Stimulated activated naive B cell treated with anti-CD40 and anti-IgM and Interleukin-4, amounts not matched to agents 10 μg/mL and 1 μg/mL and 100 μg/mL, for 72 hours (primary cell): ENCODE data around the gene NEB.
A peak's percentile ranks its signal among the peaks of the same experiment; 100 is the strongest.
"Not testable (repeated sequence)": the region's sequence is repeated elsewhere in the genome, so short reads cannot be mapped to it uniquely, and the experiment has no call there.

ENCODE experiments used
- ATAC-seq, 2 donors: fragments of 150-1000 bp; cut with Tn5 transposase; replicated peaks; 2 replicates each; pipeline ENCODE4 v1.10.0; 2021; ENCODE audit warnings: moderate library complexity in 1 of 2
- DNase-seq: peaks from one replicate; pipeline ENCODE4 v3.0.0; 2021
- H3K27ac Mint-ChIP-seq: one replicate; pipeline ENCODE4 v1.8.0; 2022; ENCODE audit warnings: mild to moderate bottlenecking, mixed read lengths
- H3K27me3 Mint-ChIP-seq, 2 donors: one replicate each; pipeline ENCODE4 v1.8.0; 2022; ENCODE audit warnings: mixed read lengths in 2 of 2
- H3K36me3 Mint-ChIP-seq, 2 donors: one replicate each; pipeline ENCODE4 v1.8.0; 2022; ENCODE audit warnings: mixed read lengths in 2 of 2, mild to moderate bottlenecking in 1 of 2
- H3K4me1 Mint-ChIP-seq, 2 donors: one replicate each; pipeline ENCODE4 v1.8.0; 2022; ENCODE audit warnings: mixed read lengths in 2 of 2, mild to moderate bottlenecking in 1 of 2
- H3K4me3 Mint-ChIP-seq, 2 donors: one replicate each; pipeline ENCODE4 v1.8.0; 2022; ENCODE audit warnings: mild to moderate bottlenecking in 2 of 2, mixed read lengths in 2 of 2, moderate library complexity in 1 of 2
- H3K9me3 Mint-ChIP-seq, 2 donors: one replicate each; pipeline ENCODE4 v1.8.0; 2022; ENCODE audit warnings: mixed read lengths in 2 of 2, mild to moderate bottlenecking in 1 of 2

NEB gene

DNA sequence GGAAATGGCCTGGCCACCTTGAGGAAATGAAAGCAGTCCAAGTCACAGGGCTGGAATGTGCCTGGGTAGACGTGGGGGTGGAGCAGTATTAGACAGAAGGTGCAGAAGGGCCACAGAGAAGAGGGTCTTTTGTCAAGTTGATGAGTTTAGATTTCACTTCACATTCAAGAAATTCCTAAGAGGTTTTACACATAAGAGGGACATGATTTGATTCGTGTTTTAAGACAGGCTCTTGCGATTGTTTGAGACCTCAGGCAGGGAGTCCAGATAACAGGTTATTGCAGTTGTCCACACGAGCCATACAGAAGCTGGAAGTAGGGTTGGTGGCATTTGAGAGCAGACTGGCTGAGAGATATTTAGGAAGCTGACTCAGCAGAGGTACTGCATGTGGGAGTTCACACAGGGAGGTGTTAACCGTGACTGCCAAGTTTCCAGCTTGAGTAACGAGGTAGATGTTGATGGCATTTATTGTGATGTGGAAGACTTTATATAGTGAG lies 64.6 kb downstream of the NEB start:
- no peak for DNase-seq
- Mint-ChIP-seq H3K36me3 (no peaks in the 10 kb centered on the region), H3K4me3 (no peak overlapping the region), H3K27ac (peak overlapping the region; percentile 63), H3K27me3 (no peaks in the 10 kb centered on the region), H3K9me3 (no peaks in the 10 kb centered on the region), H3K4me1 (peaks cover 8 to 17% of the 10 kb centered on the region in 2 donors)
- ATAC-seq, result no peak

DNA sequence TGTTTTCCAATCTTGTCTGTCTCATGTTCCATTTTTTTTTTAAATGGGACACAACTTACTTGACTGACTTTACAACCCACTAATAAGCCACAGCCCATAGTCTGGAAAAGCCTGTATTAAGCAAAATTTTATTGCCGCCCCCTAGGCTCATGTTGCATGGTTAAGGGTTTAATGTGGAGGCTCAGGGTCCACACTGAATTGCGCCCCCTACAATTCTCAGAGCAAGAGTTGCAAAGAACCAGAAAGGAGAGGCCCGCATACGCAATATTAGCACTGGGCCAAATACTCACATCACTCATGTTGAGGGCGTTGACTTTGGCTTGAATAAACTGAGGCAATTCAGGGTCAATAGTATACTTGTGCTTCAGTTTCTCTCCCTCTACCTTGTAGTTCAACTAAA lies 65.5 kb downstream of the NEB start:
- Mint-ChIP-seq H3K4me1 (peaks cover 10 to 18% of the 10 kb centered on the region in 2 donors), H3K36me3 (no peaks in the 10 kb centered on the region), H3K27me3 (no peaks in the 10 kb centered on the region), H3K27ac (no peak overlapping the region), H3K9me3 (no peaks in the 10 kb centered on the region), H3K4me3 (no peak overlapping the region)
- DNase-seq (no peak), ATAC-seq (no peak)

DNA sequence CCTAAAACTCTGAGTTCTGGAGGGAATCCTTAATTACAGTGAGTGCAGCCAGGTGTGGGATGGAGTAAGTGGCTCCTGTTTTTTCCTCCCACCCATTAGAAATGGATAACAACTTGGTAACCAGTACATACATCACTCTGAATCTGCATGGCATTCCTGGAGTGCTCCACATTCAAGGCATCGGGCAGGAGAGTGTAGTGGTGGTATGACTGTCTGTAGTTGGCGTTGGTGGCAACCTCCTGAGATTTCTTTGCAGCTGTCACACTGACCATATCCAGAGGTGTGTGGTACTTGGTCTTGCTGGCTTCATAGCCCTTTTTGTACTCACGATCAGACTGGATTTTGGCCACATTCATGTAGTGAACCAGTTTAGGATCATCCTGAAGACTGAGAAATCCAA lies 68.3 kb downstream of the NEB start:
- H3K4me3 Mint-ChIP-seq, result no peak overlapping the region
- H3K27ac Mint-ChIP-seq, result no peak overlapping the region
- H3K4me1 Mint-ChIP-seq, result peaks cover 13 to 18% of the 10 kb centered on the region in 2 donors
- no peaks in the 10 kb centered on the region for H3K36me3 Mint-ChIP-seq
- no peak for ATAC-seq
- H3K9me3 Mint-ChIP-seq, result no peaks in the 10 kb centered on the region
- no peak for DNase-seq
- H3K27me3 Mint-ChIP-seq, result no peaks in the 10 kb centered on the region

DNA sequence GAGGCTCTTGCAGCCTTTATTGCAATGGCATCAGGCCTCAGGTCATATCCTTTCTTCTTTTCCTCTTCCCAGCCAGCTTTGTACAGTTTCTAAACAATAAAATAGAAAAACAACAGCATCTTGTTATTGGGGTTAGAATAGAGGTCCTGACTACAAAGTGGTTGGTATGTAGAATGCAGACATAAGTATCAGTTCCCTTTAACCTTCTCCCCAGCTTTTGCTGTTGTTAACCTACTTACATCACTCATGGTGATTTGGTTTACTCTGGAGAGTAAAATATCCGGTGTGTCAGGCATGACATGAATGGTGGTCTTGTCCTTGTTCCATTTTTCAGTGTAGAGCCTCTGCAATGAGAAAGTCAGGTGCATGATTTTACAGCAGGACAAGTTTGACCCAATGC lies 69.8 kb downstream of the NEB start:
- H3K27me3 Mint-ChIP-seq, result no peaks in the 10 kb centered on the region
- H3K9me3 Mint-ChIP-seq, result no peaks in the 10 kb centered on the region
- H3K27ac Mint-ChIP-seq, result no peak overlapping the region
- no peak overlapping the region for H3K4me3 Mint-ChIP-seq
- peak; percentile 93 to 95 for ATAC-seq
- no peaks in the 10 kb centered on the region for H3K36me3 Mint-ChIP-seq
- no peak for DNase-seq
- H3K4me1 Mint-ChIP-seq, result peaks cover 9 to 11% of the 10 kb centered on the region in 2 donors

DNA sequence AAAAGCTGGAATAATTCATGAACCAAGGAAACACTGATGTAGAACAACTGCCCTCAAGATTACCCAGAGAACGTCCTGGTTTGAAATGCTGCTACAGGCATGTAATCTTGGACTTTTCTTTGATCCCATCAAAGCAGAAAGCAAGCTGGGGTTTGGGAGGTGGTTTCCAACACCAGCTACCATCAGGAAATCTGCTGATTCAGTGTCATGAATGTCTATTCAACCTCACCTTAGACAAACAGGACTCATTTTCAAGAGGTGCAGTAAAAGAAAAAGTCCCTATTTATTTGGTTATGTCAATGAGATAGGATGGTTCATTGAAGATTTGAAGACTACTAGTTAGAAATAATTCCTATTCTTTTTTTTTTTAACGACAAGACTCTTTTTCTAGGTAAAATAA lies 72.7 kb downstream of the NEB start:
- Mint-ChIP-seq H3K27me3 (no peaks in the 10 kb centered on the region), H3K9me3 (no peaks in the 10 kb centered on the region), H3K4me3 (no peak overlapping the region), H3K27ac (no peak overlapping the region), H3K36me3 (peaks cover 0 to 6% of the 10 kb centered on the region in 2 donors), H3K4me1 (peaks cover 6 to 8% of the 10 kb centered on the region in 2 donors)
- no peak for DNase-seq
- no peak for ATAC-seq

DNA sequence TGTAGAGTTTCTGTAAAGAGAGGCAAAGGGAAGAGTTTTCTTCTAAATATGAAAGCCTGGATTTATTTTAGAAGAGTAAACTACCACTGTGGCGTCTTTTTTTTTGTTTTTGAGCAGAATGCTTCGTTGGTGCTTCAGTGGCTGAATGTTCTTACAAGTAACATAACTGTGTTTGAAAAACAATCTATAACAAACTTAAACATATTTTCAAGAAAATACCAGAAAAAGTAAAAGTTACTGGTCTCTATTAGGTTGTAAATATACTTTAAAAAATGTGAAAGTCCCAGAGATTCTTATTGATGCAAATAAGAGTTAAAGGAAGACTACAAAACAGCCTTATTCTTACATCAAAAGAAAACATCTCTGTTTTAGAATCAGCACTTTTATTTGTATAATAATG lies 76.2 kb downstream of the NEB start:
- no peaks in the 10 kb centered on the region for H3K9me3 Mint-ChIP-seq
- H3K36me3 Mint-ChIP-seq, result peaks cover 0 to 6% of the 10 kb centered on the region in 2 donors
- no peak for ATAC-seq
- H3K4me3 Mint-ChIP-seq, result no peak overlapping the region
- peaks cover 0 to 2% of the 10 kb centered on the region in 2 donors for H3K4me1 Mint-ChIP-seq
- no peak overlapping the region for H3K27ac Mint-ChIP-seq
- no peaks in the 10 kb centered on the region for H3K27me3 Mint-ChIP-seq
- DNase-seq, result no peak

DNA sequence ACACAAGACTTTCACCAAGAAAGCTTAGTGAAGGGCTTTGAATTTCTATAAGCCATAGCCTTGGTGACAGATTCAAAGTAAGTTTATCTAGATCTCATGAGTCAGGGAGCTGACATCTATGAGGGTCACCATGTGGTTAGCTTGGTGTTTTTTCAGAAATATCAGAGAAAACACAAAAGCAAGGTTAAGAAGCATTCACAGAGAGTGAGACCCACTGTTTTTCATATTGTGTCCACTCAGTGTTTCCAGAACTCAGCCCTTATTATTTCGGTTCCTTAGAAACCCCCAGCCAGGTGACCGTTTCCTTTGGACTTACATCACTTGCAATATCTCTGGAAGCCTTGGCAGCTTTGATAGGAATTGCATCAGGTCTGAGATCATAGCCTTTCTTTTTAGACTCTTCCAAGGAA lies 76.6 kb downstream of the NEB start:
- Mint-ChIP-seq H3K9me3 (no peaks in the 10 kb centered on the region), H3K27me3 (no peaks in the 10 kb centered on the region), H3K4me3 (no peak overlapping the region), H3K36me3 (peaks cover 0 to 6% of the 10 kb centered on the region in 2 donors), H3K27ac (no peak overlapping the region), H3K4me1 (peaks cover 0 to under 1% of the 10 kb centered on the region in 2 donors)
- DNase-seq (no peak), ATAC-seq (no peak)

DNA sequence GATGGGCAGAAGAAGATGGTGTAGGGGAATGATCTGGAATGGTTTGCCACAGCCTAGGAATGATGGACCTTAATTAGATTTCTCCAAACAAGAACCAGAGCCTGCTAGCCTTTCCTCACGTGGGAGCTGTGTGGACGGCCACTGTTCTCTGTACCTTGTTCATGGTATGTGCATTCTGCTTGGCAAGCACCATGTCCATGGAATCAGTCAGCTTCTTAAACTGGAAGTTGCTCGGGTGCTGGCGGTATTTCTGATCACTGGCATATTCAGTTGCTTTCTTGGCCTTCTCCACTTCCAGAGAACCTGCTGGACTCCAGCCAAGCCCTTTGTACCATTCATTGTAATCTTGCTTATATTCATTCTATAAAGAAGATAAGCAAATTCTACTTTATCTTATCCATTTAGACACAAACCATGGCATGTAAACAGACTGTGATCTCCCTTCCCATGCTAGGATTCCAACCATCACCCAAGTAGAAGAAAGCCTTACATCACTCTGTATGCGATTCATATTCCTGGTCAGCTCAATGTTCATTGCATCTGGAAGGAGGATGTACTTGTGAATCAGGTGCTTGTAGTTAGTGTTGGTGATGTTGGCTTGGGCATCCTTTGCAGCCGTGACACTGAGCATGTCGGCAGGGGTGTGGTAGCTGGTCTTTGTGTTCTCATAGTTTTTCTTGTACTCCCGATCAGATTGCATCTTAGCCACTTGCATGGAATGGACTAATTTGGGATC lies 78.4 kb downstream of the NEB start:
- Mint-ChIP-seq H3K36me3 (peaks cover 0 to 6% of the 10 kb centered on the region in 2 donors), H3K27ac (no peak overlapping the region), H3K4me1 (no peaks in the 10 kb centered on the region), H3K9me3 (no peaks in the 10 kb centered on the region), H3K27me3 (no peaks in the 10 kb centered on the region), H3K4me3 (no peak overlapping the region)
- ATAC-seq (no peak), DNase-seq (no peak)

DNA sequence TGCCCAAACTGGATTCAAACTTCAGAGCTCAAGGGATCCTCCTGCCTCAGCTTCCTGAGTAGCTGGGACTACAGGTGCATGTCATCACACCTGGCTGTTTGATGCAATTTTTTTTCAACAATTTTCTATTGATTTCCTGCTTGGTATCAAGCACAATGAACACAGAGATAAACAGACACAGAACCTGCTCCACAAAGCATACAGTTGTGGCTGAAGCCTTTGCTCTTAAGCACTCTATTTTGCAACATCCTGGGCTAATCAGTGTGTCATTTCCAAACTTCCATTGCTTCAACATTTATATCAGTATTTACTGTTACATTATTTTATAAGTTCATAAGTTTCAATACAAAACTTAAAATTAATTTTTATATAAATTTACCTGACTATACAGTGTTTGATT lies 79.4 kb downstream of the NEB start:
- no peaks in the 10 kb centered on the region for H3K9me3 Mint-ChIP-seq

DNA sequence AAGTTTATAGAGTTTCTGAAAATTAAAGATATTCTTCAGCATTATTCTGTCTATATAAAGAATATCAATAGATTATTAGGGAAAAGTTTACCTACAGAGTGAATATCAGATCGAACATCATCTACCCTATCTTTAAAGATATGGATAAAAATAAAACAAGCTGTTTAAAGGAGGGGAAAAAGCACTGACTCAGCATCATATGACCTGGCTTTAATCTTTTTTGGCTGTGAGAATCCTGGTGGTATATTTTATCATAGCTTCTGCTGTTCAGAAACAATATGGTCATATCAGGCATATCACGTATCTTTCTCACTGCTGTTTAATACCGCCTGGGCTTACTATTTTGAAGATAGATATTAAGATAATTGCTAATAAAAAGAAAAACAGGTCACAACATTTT lies 80.2 kb downstream of the NEB start:
- Mint-ChIP-seq H3K4me3 (no peak overlapping the region), H3K9me3 (no peaks in the 10 kb centered on the region), H3K27ac (no peak overlapping the region), H3K27me3 (no peaks in the 10 kb centered on the region), H3K36me3 (peaks cover 0 to 6% of the 10 kb centered on the region in 2 donors), H3K4me1 (no peaks in the 10 kb centered on the region)
- ATAC-seq (no peak), DNase-seq (no peak)

More for the DNA sequence above, 79.4 kb downstream of the NEB start:
- ATAC-seq (no peak), DNase-seq (no peak)
- Mint-ChIP-seq H3K4me3 (no peak overlapping the region), H3K27me3 (no peaks in the 10 kb centered on the region), H3K4me1 (no peaks in the 10 kb centered on the region), H3K36me3 (peaks cover 0 to 6% of the 10 kb centered on the region in 2 donors), H3K27ac (no peak overlapping the region)

DNA sequence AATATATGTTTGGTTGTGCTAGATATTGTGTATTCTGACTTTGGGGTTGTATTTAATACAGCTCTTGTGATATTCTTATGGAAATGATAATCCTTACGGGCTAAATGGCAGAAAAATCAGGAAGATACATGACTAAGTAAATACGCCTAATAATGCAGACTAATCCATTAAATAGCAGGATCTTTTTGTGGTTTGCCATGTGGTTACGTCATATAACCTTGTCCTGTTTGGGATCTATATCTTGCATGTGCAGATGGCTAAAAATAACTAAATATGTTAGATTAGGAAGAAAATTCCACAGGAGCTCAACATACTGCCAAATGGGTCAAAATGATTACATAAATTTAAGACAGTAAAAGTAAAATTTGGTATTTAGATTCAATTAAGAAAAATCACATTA lies 83.0 kb downstream of the NEB start:
- Mint-ChIP-seq H3K4me3 (no peak overlapping the region), H3K36me3 (peaks cover 0 to 2% of the 10 kb centered on the region in 2 donors), H3K9me3 (peaks cover 0 to 2% of the 10 kb centered on the region in 2 donors), H3K4me1 (no peaks in the 10 kb centered on the region), H3K27me3 (no peaks in the 10 kb centered on the region), H3K27ac (no peak overlapping the region)
- no peak for ATAC-seq
- DNase-seq, result no peak

DNA sequence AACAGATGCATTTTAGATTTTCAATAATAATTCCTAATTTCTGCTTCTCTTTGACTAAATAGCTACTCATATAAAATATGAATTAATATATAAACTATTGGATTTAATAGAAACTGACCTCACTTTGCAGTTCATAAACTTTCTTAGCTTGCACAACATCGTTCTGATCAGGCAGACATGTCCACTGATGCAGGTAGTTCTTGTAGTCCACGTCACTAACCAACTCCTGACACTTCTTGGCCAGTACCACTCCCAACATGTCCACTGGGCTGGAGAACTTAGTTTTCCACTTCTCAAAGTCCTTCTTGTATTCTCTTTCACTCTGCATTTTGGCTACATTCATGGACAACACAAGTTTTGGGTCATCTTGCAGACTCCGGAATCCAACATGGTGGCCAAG lies 83.8 kb downstream of the NEB start:
- Mint-ChIP-seq H3K27ac (no peak overlapping the region), H3K4me1 (no peaks in the 10 kb centered on the region), H3K27me3 (no peaks in the 10 kb centered on the region), H3K36me3 (peaks cover 0 to 2% of the 10 kb centered on the region in 2 donors), H3K4me3 (no peak overlapping the region), H3K9me3 (peaks cover 0 to 2% of the 10 kb centered on the region in 2 donors)
- DNase-seq (no peak), ATAC-seq (no peak)

DNA sequence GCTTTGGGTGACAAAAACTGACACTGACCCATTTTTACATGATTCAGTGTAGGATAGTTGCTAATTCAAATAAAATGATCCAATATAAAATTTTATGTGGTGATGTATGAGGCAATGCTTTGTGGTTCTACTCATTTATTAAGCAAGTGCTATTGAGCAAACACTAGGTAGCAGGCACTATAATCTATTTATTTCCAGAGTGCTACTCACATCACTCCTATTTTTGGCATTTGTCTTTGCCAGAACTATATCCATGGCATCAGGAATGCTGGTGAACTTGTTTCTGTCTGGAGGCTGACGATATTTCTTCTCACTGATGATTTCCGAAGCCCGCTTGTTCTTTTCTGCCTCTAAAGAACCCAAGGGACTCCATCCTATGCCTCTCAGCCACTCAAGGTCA lies 84.3 kb downstream of the NEB start:
- Mint-ChIP-seq H3K27ac (no peak overlapping the region), H3K4me3 (no peak overlapping the region), H3K9me3 (peaks cover 0 to 2% of the 10 kb centered on the region in 2 donors), H3K27me3 (no peaks in the 10 kb centered on the region), H3K36me3 (peaks cover 0 to 2% of the 10 kb centered on the region in 2 donors), H3K4me1 (no peaks in the 10 kb centered on the region)
- ATAC-seq, result no peak
- DNase-seq, result no peak

DNA sequence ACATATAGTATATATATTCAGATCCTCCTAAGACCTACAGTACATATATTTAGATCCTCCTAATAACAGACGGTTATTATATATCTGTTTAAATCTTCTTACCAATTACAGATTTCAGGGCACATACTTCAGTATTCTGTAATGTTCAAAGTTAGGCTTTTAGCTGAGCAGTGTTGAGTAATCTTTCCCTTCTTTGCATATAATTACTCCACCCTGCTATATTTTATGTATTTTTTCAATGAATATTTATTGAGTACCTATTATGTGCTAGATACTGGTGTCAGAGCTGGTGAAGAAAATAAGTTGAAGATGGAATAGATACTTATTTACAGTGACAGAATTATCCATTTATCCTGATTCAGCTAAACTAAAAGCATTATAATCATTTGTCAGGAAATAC lies 84.9 kb downstream of the NEB start:
- peaks cover 0 to 2% of the 10 kb centered on the region in 2 donors for H3K9me3 Mint-ChIP-seq
- no peaks in the 10 kb centered on the region for H3K27me3 Mint-ChIP-seq
- H3K4me3 Mint-ChIP-seq, result no peak overlapping the region
- no peaks in the 10 kb centered on the region for H3K4me1 Mint-ChIP-seq
- H3K27ac Mint-ChIP-seq, result no peak overlapping the region
- peaks cover 0 to 2% of the 10 kb centered on the region in 2 donors for H3K36me3 Mint-ChIP-seq
- no peak for DNase-seq
- no peak for ATAC-seq

DNA sequence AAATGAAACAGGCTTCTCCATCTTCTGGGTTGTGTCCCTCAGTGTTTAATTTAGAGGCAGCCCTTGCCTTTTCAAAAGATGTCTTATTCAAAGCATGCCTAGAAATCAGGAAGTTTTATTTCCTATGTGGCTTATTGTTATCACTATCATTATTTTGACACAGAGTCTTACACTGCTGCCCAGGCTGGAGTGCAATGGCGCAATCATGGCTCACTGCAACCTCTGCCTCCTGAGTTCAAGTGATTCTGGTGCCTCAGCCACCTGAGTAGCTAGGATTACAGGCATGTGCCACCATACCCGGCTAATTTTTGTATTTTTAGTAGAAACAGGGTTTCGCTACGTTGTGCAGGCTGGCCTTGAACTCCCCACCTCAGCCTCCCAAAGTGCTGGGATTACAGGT lies 87.8 kb downstream of the NEB start:
- not testable (repeated sequence) for H3K4me1 Mint-ChIP-seq, DNase-seq, H3K27ac Mint-ChIP-seq, H3K36me3 Mint-ChIP-seq, ATAC-seq, H3K4me3 Mint-ChIP-seq, H3K27me3 Mint-ChIP-seq, H3K9me3 Mint-ChIP-seq
